Stimulated activated CD8-positive, alpha-beta memory T cell treated with anti-CD3 and anti-CD28 coated beads, Interleukin-7, amount 100 ng/mL, for 24 hours (primary cell): Measurements from ENCODE around the gene ADIRF.
"Not testable (repeated sequence)": the region's sequence is repeated elsewhere in the genome, so short reads cannot be mapped to it uniquely, and the experiment has no call there.

Experiments
- DNase-seq: peaks from one replicate; pipeline ENCODE4 v3.0.0-alpha.2; 2020; ENCODE audit warnings: low read depth

The ADIRF gene

DNA sequence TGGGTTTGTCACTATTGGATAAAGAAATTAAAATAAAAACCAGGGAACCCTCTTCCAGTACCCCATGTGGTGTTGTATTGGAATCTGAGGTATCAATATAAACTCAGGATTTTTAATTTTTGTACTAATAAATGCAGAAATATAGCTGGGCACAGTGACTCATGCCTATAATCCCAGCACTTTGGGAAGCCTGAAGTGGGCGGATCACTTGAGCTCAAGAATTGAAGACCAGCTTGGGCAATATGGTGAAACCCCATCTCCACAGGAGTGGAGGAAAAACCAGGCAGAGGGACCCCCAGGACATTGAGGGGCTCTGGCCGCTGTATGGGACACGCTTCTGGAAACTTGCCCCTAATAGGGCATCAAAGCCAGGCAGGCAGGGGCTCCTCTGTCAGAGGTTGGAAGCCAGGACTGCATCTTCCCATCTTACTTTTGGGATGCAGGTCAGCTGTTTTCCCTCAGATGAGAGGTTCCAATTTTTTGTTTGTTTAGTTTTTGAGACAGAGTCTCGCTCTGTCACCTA is 11.1 kb downstream of the ADIRF start:
- no peak for DNase-seq

DNA sequence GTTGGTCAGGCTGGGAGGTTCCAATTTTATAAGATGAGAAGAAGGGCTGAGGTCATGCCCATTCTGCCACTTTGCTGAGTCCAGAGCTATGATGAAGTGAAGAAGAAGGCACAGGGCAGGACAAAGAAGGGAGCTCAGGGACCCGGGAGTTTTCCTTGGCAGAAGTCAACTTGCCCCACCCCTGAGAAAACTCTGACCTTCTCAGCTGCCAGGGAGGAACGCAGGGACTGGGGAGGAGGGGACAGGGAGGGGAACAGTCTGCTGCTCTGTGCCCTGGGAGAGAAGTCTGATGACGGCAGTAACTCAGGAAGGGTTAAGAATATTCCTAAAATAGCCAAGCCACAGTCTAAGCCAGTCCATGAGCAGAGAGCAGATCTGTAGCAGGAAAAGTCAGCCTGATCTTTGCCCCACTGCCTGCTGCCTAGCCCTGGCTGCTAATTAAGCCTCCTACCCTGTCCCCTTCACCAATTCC is 11.7 kb downstream of the ADIRF start:
- no peak for DNase-seq

DNA sequence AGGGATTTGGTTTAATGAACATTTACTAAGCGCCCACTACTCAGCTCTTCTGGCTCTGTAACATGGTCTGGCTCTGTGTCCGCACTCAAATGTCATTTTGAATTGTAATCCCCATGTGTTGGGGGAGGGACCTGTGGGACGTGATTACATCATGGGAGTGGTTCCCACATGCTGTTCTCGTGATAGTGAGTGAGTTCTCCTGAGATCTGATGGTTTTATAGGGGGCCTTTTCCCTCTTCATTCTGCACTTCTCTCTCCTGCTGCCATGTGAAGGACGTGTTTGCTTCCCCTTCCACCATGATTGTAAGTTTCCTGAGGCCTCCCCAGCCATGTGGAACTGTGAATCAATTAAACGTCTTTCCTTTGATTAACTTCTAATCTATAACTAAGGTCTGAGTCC is 12.7 kb downstream of the ADIRF start:
- DNase-seq = not testable (repeated sequence)

DNA sequence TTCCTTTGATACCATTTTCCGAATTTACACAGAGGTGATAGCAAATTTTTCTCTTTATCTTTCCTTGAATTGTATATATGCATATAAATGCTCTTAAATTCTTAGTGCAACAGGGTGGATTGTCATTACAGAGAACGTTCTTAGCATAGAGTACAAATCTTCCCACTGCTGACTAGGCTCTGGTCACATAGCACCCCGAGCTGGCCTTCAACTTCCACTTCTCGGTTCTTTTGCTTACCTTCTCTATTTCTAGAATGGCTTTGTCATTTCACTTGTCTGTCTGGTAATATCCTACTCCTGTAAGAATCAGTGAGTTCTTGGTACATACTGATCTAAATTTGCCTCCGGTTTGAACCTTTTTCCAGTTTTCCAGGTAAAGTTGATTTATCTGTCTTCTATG is 13.4 kb downstream of the ADIRF start:
- no peak for DNase-seq

DNA sequence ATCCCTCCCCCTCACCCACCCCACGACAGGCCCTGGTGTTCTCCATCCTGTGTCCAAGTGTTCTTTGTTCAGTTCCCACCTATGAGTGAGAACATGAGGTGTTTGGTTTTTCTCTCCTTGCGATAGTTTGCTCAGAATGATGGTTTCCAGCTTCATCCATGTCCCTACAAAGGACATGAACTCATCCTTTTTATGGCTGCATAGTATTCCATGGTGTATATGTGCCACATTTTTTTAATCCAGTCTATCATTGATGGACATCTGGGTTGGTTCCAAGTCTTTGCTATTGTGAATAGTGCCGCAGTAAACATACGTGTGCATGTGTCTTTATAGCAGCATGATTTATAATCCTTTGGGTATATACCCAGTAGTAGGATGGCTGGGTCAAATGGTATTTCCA is 16.2 kb downstream of the ADIRF start:
- DNase-seq = not testable (repeated sequence)

DNA sequence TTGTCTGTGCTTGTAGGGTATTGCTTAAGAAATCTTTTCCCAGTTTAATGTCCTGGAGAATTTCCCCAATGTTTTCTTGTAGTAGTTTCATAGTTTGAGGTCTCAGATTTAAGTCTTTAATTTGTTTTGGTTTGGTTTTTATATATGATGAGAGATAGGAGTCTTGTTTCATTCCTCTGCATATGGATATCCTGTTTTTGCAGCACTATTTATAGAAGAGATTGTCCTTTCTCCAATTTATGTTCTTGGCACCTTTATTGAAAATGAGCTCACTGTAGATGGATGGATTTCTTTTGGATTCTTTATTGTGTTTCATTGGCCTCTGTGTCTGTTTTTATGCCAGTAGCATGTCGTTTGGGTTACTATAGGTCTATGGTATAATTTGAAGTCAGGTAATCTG is 20.2 kb downstream of the ADIRF start:
- DNase-seq = no peak

DNA sequence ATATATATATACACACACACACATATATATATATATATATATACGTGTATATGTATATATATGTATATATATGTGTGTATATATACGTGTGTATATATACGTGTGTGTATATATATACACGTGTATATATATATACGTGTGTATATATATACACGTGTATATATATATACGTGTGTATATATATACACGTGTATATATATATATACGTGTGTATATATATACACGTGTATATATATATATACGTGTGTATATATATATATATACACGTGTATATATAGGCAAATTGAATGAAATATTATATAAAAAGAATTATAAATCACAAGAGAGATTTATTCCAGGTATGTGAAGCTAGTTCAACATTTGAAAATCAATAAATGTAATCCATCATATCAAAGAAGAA is 23.1 kb downstream of the ADIRF start:
- DNase-seq = not testable (repeated sequence)

DNA sequence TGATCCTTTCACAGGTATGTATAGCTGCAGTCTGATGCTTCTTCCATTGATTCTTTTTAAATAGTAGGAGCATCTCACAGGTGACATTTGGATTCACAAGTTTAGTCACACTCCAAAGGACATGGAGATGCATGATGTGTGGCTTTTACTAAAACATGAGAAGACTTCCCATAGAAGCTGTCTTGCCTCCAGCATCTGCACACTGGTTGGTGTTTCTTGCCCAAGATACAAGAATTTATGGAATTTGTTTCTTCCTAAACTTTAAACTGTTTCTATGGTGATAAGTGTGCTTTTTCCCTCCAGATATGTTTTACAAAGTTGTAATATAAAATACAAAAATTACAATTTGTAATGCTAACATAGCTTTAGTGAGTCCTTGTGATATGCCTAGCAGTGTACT is 24.2 kb downstream of the ADIRF start:
- no peak for DNase-seq

DNA sequence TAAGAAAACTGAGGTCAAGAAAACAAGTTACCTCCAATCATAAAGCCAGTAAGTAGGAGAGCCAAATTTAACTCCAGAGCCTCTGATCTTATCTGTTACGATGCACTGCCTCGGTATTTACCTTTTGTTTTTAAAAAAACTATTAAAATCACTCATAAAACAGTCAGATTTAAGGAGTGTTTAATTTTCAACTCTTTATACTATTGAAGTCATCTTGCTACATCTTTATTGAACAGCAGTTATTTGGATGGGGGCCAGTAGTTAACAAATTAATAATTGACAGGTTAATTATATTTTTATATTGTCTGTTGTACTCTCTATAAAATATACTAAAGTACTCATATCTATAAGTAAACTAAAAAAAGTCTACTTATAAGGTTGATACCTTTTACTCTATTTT is 24.6 kb downstream of the ADIRF start:
- DNase-seq = no peak

DNA sequence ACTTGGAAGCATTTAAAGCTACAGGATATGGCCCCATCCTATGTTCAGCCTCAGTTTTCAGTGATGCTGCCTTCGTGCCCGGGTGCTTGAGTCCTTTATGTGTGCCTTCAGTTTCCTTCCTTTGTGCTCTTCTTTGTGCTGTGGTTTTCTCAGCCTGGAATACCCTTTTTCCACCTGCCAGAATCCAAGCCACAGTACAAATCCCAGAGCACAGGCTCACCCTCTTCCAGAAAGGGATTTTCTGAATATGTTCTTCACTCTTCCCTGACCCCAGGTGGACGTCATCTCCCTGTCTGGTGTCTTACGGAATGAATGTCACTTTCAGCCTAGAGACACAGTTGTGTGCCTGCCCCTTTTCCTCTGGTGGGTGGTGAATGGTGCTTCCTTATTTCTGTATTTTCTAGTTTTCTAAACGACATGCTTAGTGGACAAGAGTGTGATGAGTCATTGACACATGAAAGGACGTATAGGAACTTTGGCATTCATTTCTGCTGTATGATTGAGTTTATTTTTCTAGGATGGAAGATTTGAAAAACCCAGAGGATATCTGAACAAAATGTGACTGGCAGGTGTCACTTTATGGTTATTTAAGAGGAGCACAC is 31.6 kb downstream of the ADIRF start:
- not testable (repeated sequence) for DNase-seq

DNA sequence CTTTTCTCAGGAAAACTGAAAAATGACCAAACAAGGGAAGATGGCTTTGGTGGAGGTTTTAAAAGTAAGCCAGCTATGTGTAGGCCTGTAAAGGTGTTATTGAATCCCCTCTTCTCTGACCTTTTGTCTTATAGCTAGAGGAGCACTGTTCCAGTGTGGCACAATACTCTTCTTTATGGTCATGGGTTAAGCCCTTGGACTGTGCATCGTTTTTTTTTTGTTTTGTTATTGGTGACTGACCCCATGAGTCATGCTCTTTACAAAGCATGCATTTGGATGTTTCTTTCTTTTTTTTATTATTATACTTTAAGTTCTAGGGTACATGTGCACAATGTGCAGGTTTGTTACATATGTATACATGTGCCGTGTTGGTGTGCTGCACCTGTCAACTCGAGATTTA is 32.2 kb downstream of the ADIRF start:
- DNase-seq = no peak

DNA sequence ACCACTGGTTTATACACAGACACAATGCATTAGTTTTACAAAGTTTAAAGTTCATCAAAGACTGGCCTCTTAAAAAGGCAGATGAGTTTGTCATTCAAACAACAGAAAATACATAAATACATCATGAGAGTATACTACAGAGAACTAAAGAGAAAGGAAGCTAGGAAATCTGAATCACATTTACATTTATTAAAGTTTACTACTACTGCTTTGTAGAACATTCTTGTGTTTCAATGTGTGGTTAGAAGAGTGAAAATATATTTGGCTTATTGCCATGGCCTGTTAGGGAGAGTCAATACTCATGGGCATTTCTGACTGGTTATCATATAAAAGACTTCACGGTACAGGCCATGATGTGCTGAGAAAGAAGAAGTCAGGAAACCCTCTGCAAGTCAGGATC is 38.8 kb downstream of the ADIRF start:
- not testable (repeated sequence) for DNase-seq

DNA sequence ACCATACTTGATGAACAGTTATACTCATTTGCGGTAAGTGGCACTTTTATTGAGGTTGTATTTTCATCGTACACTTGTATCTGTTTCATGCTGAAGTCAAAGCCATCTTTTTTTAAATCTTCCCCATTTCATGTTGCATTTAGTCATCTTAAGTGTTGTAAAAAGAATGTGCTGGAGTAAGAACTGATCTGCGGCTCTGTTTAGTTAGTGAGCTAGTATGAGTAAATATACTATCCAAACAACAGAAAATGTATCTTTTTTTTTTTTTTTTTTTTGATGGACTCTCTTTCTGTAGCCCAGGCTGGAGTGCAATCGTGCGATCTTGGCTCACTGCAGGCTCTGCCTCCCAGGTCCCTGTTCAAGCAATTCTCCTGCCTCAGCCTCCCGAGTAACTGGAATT is 39.4 kb downstream of the ADIRF start:
- not testable (repeated sequence) for DNase-seq

DNA sequence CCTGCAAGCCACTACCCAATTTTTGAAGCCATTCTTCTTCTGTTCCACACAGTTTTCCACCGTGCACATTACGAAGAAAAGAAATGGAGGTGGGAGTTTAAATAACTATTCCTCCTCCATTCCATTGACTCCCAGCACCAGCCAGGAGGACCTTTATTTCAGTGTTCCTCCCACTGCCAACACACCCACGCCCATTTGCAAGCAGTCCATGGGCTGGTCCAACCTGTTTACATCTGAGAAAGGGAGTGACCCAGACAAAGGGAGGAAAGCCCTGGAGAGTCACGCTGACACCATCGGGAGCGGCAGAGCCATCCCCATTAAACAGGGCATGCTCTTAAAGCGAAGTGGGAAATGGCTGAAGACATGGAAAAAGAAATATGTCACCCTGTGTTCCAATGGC is 40.0 kb downstream of the ADIRF start:
- DNase-seq = not testable (repeated sequence)

DNA sequence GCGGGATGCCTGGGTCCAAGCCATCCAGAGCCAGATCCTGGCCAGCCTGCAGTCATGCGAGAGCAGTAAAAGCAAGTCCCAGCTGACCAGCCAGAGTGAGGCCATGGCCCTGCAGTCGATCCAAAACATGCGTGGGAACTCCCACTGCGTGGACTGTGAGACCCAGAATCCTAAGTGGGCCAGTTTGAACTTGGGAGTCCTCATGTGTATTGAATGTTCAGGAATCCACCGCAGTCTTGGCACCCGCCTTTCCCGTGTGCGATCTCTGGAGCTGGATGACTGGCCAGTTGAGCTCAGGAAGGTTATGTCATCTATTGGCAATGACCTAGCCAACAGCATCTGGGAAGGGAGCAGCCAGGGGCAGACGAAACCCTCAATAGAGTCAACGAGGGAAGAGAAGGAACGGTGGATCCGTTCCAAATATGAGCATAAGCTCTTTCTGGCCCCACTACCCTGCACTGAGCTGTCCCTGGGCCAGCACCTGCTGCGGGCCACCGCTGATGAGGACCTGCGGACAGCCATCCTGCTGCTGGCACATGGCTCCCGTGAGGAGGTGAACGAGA is 40.9 kb downstream of the ADIRF start:
- not testable (repeated sequence) for DNase-seq

DNA sequence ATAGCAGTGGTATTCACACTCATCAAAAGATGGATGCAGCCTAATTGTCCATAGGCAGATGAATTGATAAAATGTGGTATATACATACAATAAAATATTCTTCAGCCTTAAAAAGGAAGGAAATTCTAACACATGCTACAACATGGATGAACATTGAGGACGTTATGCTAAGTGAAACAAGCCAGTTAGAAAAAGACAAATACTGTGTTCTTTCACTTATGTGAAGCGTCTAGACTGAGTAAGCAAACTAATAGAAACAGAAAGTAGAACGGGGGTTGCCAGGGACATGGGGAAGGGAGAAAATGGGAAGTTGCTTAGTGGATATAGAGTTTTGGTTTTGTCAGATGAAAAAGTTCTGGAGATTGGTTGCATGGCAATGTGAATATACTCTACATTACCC is 45.2 kb downstream of the ADIRF start:
- DNase-seq = not testable (repeated sequence)

DNA sequence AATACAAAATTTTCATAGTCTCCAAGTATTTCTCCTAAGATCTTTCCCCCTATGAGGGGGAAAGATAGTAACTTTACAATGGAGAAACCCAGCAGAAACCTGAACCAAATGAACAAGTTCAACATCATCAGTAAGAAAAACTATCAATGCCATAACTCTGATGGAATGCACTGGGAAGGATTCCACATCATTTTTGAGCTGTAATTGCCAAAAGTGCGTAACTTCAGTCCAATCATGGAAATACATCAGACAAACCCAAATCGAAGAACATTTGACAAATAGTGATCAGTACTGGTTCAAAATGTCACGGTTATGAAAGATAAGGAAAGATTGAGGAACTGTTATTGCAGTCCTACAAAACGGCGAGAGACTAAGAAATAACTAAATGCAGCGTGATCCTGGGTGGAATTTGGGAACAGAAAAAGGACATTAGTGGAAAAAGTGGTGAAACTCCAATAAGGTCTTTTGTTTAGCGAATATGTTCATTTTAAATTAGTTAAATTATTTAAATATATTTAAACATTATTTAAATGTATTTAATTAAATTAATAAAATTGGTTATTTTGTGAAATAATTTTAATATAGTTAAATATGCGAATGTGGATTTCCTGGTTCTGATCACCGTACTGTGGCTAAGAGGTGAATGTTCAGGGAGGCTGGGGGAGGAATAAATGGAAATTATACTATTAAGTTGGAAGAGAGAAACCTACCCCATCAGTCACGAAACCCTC is 46.9 kb downstream of the ADIRF start:
- not testable (repeated sequence) for DNase-seq

DNA sequence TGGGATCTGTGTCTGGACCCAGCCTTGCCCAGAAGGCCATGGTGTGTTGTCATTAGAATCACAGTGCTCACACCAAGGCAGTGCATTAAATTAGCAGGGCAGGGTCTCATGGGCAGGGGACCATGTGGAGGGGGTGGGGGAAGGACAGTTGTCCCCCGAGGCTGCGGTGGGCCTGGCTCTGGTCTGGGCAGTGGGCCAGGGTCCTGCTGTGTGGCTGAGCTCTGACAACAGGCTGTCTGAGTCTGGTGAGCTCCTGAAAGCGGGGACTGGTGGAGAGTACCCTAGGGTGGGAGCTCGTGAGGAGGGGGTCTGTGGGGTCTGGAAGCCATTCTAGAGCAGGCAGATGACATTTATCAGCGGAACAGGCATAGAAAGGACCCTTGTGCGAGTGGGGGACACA is 49.8 kb downstream of the ADIRF start:
- not testable (repeated sequence) for DNase-seq

DNA sequence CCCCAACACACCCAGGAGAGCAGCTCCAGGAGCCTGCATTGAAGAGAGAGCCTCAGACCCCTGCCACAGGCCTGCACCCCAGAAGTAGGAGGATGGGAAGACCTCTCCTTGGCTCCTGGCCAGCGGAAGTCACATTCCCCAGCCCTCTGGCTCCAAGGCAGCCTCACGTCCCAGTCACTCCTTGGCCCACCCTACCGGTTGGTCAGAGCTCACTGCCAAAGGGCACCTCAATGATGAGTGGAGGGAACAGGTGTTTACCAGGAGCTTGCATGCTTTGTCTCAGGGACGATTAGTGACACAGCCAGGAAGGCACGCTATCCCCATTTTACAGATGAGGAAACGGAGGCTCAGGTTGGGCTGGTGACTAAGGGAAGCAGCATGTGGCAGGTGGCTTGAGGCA is 50.8 kb downstream of the ADIRF start:
- not testable (repeated sequence) for DNase-seq

DNA sequence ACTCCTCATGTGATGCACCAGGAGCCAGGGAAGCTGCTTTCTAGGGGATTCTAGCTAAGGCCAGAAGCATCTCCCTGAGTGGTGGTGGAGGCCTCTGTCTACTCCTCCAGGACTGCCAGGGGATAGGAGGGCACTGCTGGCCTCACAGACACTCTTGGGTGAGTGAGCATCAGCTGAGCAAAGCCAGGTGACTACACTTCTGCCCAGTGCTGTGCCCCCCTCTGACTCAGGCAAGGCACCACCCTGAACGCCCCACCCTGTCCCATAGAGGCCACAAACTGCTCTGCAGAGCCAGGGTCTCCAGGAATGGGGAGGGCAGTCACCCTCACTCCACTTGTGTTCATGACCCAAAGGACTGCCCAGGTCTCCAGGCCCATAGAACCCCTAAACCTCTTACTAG is 51.2 kb downstream of the ADIRF start:
- not testable (repeated sequence) for DNase-seq

DNA sequence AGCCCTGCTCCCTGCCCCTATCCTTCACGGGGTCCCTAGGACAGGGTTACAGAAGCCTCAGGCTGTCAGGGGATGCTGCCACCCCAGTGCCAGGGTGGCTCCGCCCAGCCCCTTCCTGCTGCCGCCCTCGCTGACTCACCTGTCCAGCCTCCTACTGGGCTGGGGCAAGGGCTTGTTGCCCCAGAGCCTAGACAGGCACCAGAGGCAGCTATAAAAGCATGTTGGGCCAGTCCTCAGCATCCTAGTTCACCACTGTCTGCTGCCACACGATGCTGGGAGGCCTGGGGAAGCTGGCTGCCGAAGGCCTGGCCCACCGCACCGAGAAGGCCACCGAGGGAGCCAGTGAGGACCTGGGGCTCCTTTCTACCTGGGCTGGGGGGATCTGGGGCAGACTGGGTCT is 51.8 kb downstream of the ADIRF start, which contains the start of gene FAM25A:
FAM25A (plus strand) TSS at position 239 of the 400 bp plus-strand sequence; CDS start at position 270, 31 bp downstream.
- DNase-seq = not testable (repeated sequence)
